HepG2 (cell line): ENCODE results near the gene WFDC10A. TPM values are rescaled to one million over a fixed set of nuclear protein-coding genes. Genes with fewer than 3 reads are reported as not detected.
A peak's percentile ranks its signal among the peaks of the same experiment; 100 is the strongest.

Source experiments
- CCAR2 ChIP-seq: fragments of 200-400 bp; formaldehyde crosslinking; optimal IDR thresholded peaks from 2 replicates; pipeline ENCODE3; 2018; ENCODE audit warnings: low read depth, mild to moderate bottlenecking, low read length, moderate library complexity
- MAFF ChIP-seq: IDR thresholded peaks from 2 replicates; pipeline ENCODE4 v1.6.1; 2011; ENCODE audit warnings: low read depth, low read length, improper control_type of control experiment
- PHB2 ChIP-seq: fragments of 450-650 bp; IDR thresholded peaks from 2 replicates; pipeline ENCODE4 v1.6.1; 2018; ENCODE audit not compliant: partially characterized antibody
- XRCC5 ChIP-seq: fragments of 200-400 bp; formaldehyde crosslinking; optimal IDR thresholded peaks from 2 replicates; pipeline ENCODE3; 2017; ENCODE audit warnings: mild to moderate bottlenecking, low read length
- ZNF225 ChIP-seq: sonication (generic); formaldehyde crosslinking; IDR thresholded peaks from 2 replicates; pipeline ENCODE4 v1.4.0; 2020; ENCODE audit warnings: mild to moderate bottlenecking, missing genetic modification reagents
- ZNF496 ChIP-seq: sonication (generic); formaldehyde crosslinking; IDR thresholded peaks from 2 replicates; pipeline ENCODE4 v1.8.1; 2023; ENCODE audit warnings: mild to moderate bottlenecking, moderate library complexity, missing genetic modification reagents; ENCODE audit not compliant: insufficient replicate concordance
- ZNF660 ChIP-seq: sonication (generic); formaldehyde crosslinking; IDR thresholded peaks from 2 replicates; pipeline ENCODE4 v1.5.1; 2020; ENCODE audit warnings: mild to moderate bottlenecking, low read depth, missing genetic modification reagents, borderline replicate concordance
- ZNF737 ChIP-seq: sonication (generic); formaldehyde crosslinking; IDR thresholded peaks from 2 replicates; pipeline ENCODE4 v1.5.0; 2020; ENCODE audit warnings: missing genetic modification reagents, mild to moderate bottlenecking, borderline replicate concordance
- ZNF781 ChIP-seq: sonication (generic); formaldehyde crosslinking; IDR thresholded peaks from 2 replicates; pipeline ENCODE4 v1.5.1; 2020; ENCODE audit warnings: borderline replicate concordance, mild to moderate bottlenecking, missing genetic modification reagents; ENCODE audit errors: not compliant biosample characterization
- polyA plus RNA-seq, 8 experiments: library from polyadenylated mRNA; depleted of rRNA in 3 of 8; stranded (reverse) in 7 of 8; unstranded in 1 of 8; fragments of >200 nt; fragmentation: Illumina TruSeq in 4 of 8; extraction: Trizol in 4 of 8; gene quantifications; 2 replicates each; pipeline versions ENCODE4 v1.2.1 to v1.2.3, GENCODE V29; 2011 to 2016; ENCODE audit warnings: low read depth in 4 of 8, missing spikeins in 1 of 8, mixed read lengths in 1 of 8; ENCODE audit not compliant: insufficient read depth in 1 of 8
- total RNA-seq, 5 experiments: library from RNA; depleted of rRNA; stranded (reverse); fragments of >200 nt; fragmentation: Illumina TruSeq; extraction: Trizol; gene quantifications; 2 replicates each; pipeline ENCODE4 v1.2.3, GENCODE V29; 2016; ENCODE audit warnings: low read depth in 1 of 5
- TF ChIP-seq, protein P1 (sequence below), 2 experiments: sonication (generic) in 1 of 2; formaldehyde crosslinking in 1 of 2; IDR thresholded peaks; 2 replicates each; pipeline versions ENCODE4 v1.4.0 to v1.6.1; 2018 to 2020; ENCODE audit warnings: missing genetic modification reagents in 2 of 2, borderline replicate concordance in 1 of 2, low read depth in 1 of 2, mild to moderate bottlenecking in 1 of 2, missing biosample characterization in 1 of 2
- TF ChIP-seq, protein P2 (sequence below): sonication (generic); formaldehyde crosslinking; IDR thresholded peaks from 2 replicates; pipeline ENCODE4 v1.4.0; 2020; ENCODE audit warnings: low read depth, missing genetic modification reagents
- TF ChIP-seq, protein P3 (sequence below): sonication (generic); formaldehyde crosslinking; IDR thresholded peaks from 2 replicates; pipeline ENCODE4 v1.4.0; 2020; ENCODE audit warnings: missing genetic modification reagents
- TF ChIP-seq, protein P4 (sequence below): sonication (generic); formaldehyde crosslinking; IDR thresholded peaks from 2 replicates; pipeline ENCODE4 v1.5.0; 2020; ENCODE audit warnings: mild to moderate bottlenecking, missing genetic modification reagents, borderline replicate concordance
- TF ChIP-seq, protein P5 (sequence below): IDR thresholded peaks from 2 replicates; pipeline ENCODE4 v1.6.1; 2016; ENCODE audit warnings: missing genetic modification reagents, missing compliant biosample characterization

WFDC10A gene
- total and polyA plus RNA-seq, 2 of the 13 experiments (the other 11 are each of a cell fraction or from before 2014, with no cell fraction given): not detected

DNA sequence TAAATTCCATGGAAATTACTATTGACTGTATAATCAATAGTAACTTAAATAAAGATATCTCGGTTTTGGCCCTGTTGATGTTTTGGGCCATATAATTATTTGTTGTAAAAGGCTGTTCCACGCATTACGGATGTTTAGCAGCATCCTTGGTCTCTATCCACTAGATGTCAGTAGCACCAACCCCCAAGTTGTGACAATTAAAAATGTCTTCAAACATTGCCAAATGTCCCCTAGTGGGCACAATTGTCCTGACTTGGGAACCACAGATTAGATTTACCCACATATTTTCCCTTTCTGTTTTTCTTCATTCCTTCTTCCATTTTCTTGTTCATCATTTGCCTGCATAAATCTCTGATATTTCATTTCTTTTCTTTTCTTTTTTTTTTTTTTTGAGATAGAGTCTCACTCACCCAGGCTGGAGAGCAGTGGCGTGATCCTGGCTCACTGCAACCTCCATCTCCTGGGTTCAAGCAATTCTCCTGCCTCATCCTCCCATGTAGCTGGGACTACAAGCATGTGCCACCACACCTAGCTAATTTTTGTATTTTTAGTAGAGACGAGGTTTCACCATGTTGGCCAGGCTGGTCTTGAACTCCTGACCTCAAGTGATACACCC is 36.9 kb upstream of the WFDC10A start (continued):
- TF ChIP-seq, protein P1, sequence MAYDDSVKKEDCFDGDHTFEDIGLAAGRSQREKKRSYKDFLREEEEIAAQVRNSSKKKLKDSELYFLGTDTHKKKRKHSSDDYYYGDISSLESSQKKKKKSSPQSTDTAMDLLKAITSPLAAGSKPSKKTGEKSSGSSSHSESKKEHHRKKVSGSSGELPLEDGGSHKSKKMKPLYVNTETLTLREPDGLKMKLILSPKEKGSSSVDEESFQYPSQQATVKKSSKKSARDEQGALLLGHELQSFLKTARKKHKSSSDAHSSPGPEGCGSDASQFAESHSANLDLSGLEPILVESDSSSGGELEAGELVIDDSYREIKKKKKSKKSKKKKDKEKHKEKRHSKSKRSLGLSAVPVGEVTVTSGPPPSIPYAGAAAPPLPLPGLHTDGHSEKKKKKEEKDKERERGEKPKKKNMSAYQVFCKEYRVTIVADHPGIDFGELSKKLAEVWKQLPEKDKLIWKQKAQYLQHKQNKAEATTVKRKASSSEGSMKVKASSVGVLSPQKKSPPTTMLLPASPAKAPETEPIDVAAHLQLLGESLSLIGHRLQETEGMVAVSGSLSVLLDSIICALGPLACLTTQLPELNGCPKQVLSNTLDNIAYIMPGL (CRISPR knock-in tag; IDR thresholded peaks at IDR 0.05; ENCODE audit: borderline replicate concordance in 1 of 2, low read depth in 1 of 2): peak; percentile 51 to 58; a peak in 1 of 4 replicates
- TF ChIP-seq ZNF781 (CRISPR knock-in tag) (no peak), PHB2 (no peak), MAFF (no peak), ZNF225 (no peak), ZNF660 (no peak), ZNF496 (CRISPR knock-in tag) (no peak), CCAR2 (no peak), ZNF737 (CRISPR knock-in tag) (no peak), XRCC5 (peak; percentile 65)
- TF ChIP-seq, protein P2, sequence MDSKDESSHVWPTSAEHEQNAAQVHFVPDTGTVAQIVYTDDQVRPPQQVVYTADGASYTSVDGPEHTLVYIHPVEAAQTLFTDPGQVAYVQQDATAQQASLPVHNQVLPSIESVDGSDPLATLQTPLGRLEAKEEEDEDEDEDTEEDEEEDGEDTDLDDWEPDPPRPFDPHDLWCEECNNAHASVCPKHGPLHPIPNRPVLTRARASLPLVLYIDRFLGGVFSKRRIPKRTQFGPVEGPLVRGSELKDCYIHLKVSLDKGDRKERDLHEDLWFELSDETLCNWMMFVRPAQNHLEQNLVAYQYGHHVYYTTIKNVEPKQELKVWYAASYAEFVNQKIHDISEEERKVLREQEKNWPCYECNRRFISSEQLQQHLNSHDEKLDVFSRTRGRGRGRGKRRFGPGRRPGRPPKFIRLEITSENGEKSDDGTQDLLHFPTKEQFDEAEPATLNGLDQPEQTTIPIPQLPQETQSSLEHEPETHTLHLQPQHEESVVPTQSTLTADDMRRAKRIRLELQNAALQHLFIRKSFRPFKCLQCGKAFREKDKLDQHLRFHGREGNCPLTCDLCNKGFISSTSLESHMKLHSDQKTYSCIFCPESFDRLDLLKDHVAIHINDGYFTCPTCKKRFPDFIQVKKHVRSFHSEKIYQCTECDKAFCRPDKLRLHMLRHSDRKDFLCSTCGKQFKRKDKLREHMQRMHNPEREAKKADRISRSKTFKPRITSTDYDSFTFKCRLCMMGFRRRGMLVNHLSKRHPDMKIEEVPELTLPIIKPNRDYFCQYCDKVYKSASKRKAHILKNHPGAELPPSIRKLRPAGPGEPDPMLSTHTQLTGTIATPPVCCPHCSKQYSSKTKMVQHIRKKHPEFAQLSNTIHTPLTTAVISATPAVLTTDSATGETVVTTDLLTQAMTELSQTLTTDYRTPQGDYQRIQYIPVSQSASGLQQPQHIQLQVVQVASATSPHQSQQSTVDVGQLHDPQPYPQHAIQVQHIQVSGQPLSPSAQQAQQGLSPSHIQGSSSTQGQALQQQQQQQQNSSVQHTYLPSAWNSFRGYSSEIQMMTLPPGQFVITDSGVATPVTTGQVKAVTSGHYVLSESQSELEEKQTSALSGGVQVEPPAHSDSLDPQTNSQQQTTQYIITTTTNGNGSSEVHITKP (CRISPR knock-in tag): no peak
- TF ChIP-seq, protein P3, sequence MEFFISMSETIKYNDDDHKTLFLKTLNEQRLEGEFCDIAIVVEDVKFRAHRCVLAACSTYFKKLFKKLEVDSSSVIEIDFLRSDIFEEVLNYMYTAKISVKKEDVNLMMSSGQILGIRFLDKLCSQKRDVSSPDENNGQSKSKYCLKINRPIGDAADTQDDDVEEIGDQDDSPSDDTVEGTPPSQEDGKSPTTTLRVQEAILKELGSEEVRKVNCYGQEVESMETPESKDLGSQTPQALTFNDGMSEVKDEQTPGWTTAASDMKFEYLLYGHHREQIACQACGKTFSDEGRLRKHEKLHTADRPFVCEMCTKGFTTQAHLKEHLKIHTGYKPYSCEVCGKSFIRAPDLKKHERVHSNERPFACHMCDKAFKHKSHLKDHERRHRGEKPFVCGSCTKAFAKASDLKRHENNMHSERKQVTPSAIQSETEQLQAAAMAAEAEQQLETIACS (CRISPR knock-in tag): no peak
- TF ChIP-seq, protein P4, sequence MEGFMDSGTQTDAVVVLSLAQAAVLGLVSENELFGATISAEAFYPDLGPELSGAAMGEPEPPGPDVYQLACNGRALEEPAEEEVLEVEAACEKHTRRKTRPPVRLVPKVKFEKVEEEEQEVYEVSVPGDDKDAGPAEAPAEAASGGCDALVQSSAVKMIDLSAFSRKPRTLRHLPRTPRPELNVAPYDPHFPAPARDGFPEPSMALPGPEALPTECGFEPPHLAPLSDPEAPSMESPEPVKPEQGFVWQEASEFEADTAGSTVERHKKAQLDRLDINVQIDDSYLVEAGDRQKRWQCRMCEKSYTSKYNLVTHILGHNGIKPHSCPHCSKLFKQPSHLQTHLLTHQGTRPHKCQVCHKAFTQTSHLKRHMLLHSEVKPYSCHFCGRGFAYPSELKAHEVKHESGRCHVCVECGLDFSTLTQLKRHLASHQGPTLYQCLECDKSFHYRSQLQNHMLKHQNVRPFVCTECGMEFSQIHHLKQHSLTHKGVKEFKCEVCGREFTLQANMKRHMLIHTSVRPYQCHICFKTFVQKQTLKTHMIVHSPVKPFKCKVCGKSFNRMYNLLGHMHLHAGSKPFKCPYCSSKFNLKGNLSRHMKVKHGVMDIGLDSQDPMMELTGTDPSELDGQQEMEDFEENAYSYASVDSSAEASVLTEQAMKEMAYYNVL: no peak
- TF ChIP-seq, protein P5, sequence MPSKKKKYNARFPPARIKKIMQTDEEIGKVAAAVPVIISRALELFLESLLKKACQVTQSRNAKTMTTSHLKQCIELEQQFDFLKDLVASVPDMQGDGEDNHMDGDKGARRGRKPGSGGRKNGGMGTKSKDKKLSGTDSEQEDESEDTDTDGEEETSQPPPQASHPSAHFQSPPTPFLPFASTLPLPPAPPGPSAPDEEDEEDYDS (CRISPR knock-in tag): 0 out of 2 replicates have a peak, but pooled peaks have one; percentile 18
